ENCODE measurements around the gene SPTBN4. TPM values are rescaled to one million over a fixed set of nuclear protein-coding genes. Genes with fewer than 3 reads are reported as not detected.

The SPTBN4 gene
- total and polyA plus RNA-seq, 2 of the 4 experiments (the other 2 are of a cell fraction) = 0.72 to 0.91 TPM

DNA sequence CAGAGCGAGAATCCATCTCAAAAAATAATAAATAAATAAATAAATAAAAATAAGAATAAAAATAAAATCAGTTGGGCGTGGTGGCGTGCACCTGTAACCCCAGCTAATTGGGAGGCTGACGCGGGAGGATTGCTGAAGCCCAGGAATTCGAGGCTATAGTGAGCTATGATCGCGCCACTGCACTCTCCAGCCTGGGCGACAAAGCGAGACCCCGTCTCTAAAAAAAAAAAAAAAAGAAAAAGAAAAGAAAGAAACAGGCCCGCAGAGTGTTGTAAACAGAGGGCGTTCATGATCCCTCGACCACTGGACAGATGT lies 46.4 kb upstream of the SPTBN4 start:
- WGBS, 2 experiments (ENCODE audit: extremely low coverage in 2 of 2, insufficient read length in 1 of 2) = 60% methylated on average over 4 of the region's 14 CpGs; no CpG with 5 or more reads in 1 of the 2 experiments

More for the DNA sequence above, 46.4 kb upstream of the SPTBN4 start:
- Histone ChIP-seq H2BK120ac (ENCODE audit: low read depth, low read length) (peak overlapping the region; percentile 98), H3K18ac (ENCODE audit: low read depth, low read length) (no peak overlapping the region), H3K27ac (ENCODE audit: insufficient read depth, low read length) (peak overlapping the region; percentile 97), H2BK5ac (ENCODE audit: low read depth, low read length, poor library complexity, severe bottlenecking) (peak overlapping the region; percentile 98), H4K91ac (ENCODE audit: insufficient read depth, low read depth, low read length) (no peak overlapping the region), H3K56ac (ENCODE audit: extremely low read depth, insufficient read depth, low read length) (no peak overlapping the region), H3K36me3 (ENCODE audit: control insufficient read depth, insufficient read depth, low read length) (peaks cover 12% of the 10 kb centered on the region), H3K23ac (ENCODE audit: low read depth, low read length) (no peak overlapping the region), H3K79me1 (ENCODE audit: low read depth in 1 of 2, low read length in 2 of 2) (peaks cover 6 to 24% of the 10 kb centered on the region in 2 experiments; a peak in 2 of 4 replicates), H3K4ac (ENCODE audit: low read depth, low read length) (peak overlapping the region; percentile 98; the same call in 1 of the 2 replicates), H4K20me1 (ENCODE audit: insufficient read depth, low read length) (peaks cover 8% of the 10 kb centered on the region; the same call in 1 of the 2 replicates), H3K9me3 (ENCODE audit: control insufficient read depth, insufficient read depth, low read length) (no peaks in the 10 kb centered on the region), H3K4me2 (ENCODE audit: low read depth, low read length) (peak overlapping the region; percentile 67), H3K9me1 (ENCODE audit: insufficient read depth, low read length) (peaks cover 9% of the 10 kb centered on the region), H2AK5ac (ENCODE audit: low read depth, low read length) (peak overlapping the region; percentile 27), H4K5ac (ENCODE audit: low read depth, low read length) (no peak overlapping the region; the same call in 1 of the 2 replicates), H2AFZ (replicated peaks; ENCODE audit: low read length, poor library complexity) (peak overlapping the region; percentile 100), H2BK15ac (ENCODE audit: low read depth, low read length) (0 out of 3 replicates have a peak overlapping the region, but pooled peaks have one; percentile 95), H4K8ac (ENCODE audit: low read depth in 2 of 2, low read length in 2 of 2) (peak overlapping the region; percentile 89 to 99; a peak in 3 of 4 replicates), H2AK9ac (replicated peaks; ENCODE audit: low read depth, low read length, poor library complexity) (peak overlapping the region; percentile 89), H3K4me1 (ENCODE audit: control insufficient read depth, insufficient read depth, low read length) (peaks cover 9% of the 10 kb centered on the region), H3K4me3 (ENCODE audit: insufficient read depth, low read depth, low read length) (peak overlapping the region; percentile 52), H3K27me3 (ENCODE audit: control insufficient read depth, insufficient read depth, low read length) (no peaks in the 10 kb centered on the region), H2BK20ac (ENCODE audit: low read depth, low read length) (no peak overlapping the region), H3K14ac (replicated peaks; ENCODE audit: low read depth, low read length) (no peak overlapping the region; the same call in 1 of the 2 replicates), H3K9ac (ENCODE audit: low read depth, low read length) (0 out of 2 replicates have a peak overlapping the region, but pooled peaks have one; percentile 85)
- no TSS peak for BruUV-seq (replicated peaks)
- dilution Hi-C loops (cut with HindIII; ENCODE audit: low sequenced_read_pairs, unreplicated experiment) = no loop called here
- DNase-seq (no peak), ATAC-seq (ENCODE audit: low read depth) (no peak)
- in situ Hi-C loops (cut with MboI; ENCODE audit: low sequenced_read_pairs) = no loop called here
- intact Hi-C loops (cut with micrococcal nuclease) = loop anchor here (1.0 to 10.0 kb wide), 5 partner anchors 44 to 227 kb away; partner anchors contain the start of genes C19orf47 and PLD3
- ChIA-PET POLR2A (ENCODE audit: unreplicated experiment) (interaction anchor here (0.5 to 0.8 kb wide), 3 partner anchors 12 to 194 kb away, joined by 3 read pairs; no protein-coding TSS in a partner anchor), CTCF (interaction anchor here (0.6 to 1.8 kb wide), 6 partner anchors 8 to 160 kb away, joined by 3 to 8 read pairs (median 4); no protein-coding TSS in a partner anchor)
- no peak for TF ChIP-seq SMC3 (IDR thresholded peaks at IDR 0.05; ENCODE audit: low read depth, low read length)
- TF ChIP-seq RCOR1 (IDR thresholded peaks at IDR 0.05; ENCODE audit: insufficient replicate concordance, low read length) = no peak
- TF ChIP-seq, protein P1, sequence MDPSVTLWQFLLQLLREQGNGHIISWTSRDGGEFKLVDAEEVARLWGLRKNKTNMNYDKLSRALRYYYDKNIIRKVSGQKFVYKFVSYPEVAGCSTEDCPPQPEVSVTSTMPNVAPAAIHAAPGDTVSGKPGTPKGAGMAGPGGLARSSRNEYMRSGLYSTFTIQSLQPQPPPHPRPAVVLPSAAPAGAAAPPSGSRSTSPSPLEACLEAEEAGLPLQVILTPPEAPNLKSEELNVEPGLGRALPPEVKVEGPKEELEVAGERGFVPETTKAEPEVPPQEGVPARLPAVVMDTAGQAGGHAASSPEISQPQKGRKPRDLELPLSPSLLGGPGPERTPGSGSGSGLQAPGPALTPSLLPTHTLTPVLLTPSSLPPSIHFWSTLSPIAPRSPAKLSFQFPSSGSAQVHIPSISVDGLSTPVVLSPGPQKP (IDR thresholded peaks at IDR 0.05; ENCODE audit: borderline replicate concordance, low read depth, low read length) = no peak
- no peak for TF ChIP-seq CEBPB (IDR thresholded peaks at IDR 0.05; ENCODE audit: low read depth, low read length)
